HG02938 (cell line): ENCODE data around the gene THEMIS2.
"Not testable (repeated sequence)": the region's sequence is repeated elsewhere in the genome, so short reads cannot be mapped to it uniquely, and the experiment has no call there.

Experiments used
- ATAC-seq: cut with Tn5 transposase; IDR thresholded peaks from one replicate; pipeline ENCODE4 v1.9.1; 2021; ENCODE audit warnings: mild to moderate bottlenecking, moderate library complexity; ENCODE audit not compliant: unreplicated experiment

THEMIS2 gene

GRCh38 chr1:27872059-27872801, at the start of gene THEMIS2:
Gene THEMIS2 (plus strand): TSS chr1:27872544. CDS start chr1:27872572, 28 bp downstream.
- ATAC-seq: no peak

GRCh38 chr1:27823784-27824183, 48.6 kb upstream of the THEMIS2 start:
- no peak for ATAC-seq

GRCh38 chr1:27824411-27824810, 47.9 kb upstream of the THEMIS2 start:
- ATAC-seq: no peak

GRCh38 chr1:27829339-27829960, 42.9 kb upstream of the THEMIS2 start:
- not testable (repeated sequence) for ATAC-seq

- ATAC-seq: peak; percentile 74
Measured at GRCh38 chr1:27830621-27831440, 41.5 kb upstream of the THEMIS2 start, which contains the start of gene PPP1R8. Gene PPP1R8 (plus strand): TSS chr1:27830782. CDS start chr1:27830836, 54 bp downstream.

- ATAC-seq: no peak
Measured at GRCh38 chr1:27831568-27832410, 40.6 kb upstream of the THEMIS2 start.

- no peak for ATAC-seq
Measured at GRCh38 chr1:27832762-27833161, 39.6 kb upstream of the THEMIS2 start.

- no peak for ATAC-seq
Measured at GRCh38 chr1:27833470-27833869, 38.9 kb upstream of the THEMIS2 start.

GRCh38 chr1:27835046-27835445, 37.3 kb upstream of the THEMIS2 start:
- no peak for ATAC-seq

GRCh38 chr1:27835501-27835900, 36.8 kb upstream of the THEMIS2 start:
- no peak for ATAC-seq

GRCh38 chr1:27849951-27850350, 22.4 kb upstream of the THEMIS2 start:
- ATAC-seq: no peak

GRCh38 chr1:27855085-27855484, 17.3 kb upstream of the THEMIS2 start:
- no peak for ATAC-seq

GRCh38 chr1:27856561-27857343, 15.6 kb upstream of the THEMIS2 start:
- no peak for ATAC-seq

GRCh38 chr1:27857552-27857951, 14.8 kb upstream of the THEMIS2 start:
- not testable (repeated sequence) for ATAC-seq

- peak; percentile 51 for ATAC-seq
Measured at GRCh38 chr1:27858072-27858948, 14.0 kb upstream of the THEMIS2 start.

GRCh38 chr1:27858949-27859576, 13.3 kb upstream of the THEMIS2 start:
- ATAC-seq: no peak

GRCh38 chr1:27861436-27861835, 10.9 kb upstream of the THEMIS2 start:
- ATAC-seq: no peak

GRCh38 chr1:27862004-27862403, 10.3 kb upstream of the THEMIS2 start:
- ATAC-seq: no peak
